ENCODE measurements around the gene HS3ST6.
"Not testable (repeated sequence)": the region's sequence is repeated elsewhere in the genome, so short reads cannot be mapped to it uniquely, and the experiment has no call there.

HS3ST6 gene

DNA sequence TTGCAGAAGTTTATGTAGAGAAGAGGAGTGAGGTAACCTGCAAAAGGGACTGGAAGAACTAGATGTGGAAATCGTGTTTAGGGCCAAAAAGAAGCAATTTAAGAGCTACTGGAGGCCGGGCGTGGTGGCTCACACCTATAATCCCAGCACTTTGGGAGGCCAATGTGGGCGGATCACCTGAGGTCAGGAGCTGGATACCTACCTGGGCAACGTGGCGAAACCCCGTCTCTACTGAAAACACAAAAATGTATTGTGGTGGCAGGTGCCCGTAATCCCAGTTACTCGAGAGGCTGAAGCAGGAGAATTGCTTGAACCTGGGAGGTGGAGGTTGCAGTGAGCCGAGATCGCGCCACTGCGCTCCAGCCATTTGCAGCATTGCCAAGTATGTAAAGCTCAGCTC lies 42.1 kb downstream of the HS3ST6 start:
- DNase-seq: not testable (repeated sequence)

- no peak for DNase-seq
These were observed 43.4 kb downstream of the HS3ST6 start for GRCh38 chr16:1874854-1875253.

DNA sequence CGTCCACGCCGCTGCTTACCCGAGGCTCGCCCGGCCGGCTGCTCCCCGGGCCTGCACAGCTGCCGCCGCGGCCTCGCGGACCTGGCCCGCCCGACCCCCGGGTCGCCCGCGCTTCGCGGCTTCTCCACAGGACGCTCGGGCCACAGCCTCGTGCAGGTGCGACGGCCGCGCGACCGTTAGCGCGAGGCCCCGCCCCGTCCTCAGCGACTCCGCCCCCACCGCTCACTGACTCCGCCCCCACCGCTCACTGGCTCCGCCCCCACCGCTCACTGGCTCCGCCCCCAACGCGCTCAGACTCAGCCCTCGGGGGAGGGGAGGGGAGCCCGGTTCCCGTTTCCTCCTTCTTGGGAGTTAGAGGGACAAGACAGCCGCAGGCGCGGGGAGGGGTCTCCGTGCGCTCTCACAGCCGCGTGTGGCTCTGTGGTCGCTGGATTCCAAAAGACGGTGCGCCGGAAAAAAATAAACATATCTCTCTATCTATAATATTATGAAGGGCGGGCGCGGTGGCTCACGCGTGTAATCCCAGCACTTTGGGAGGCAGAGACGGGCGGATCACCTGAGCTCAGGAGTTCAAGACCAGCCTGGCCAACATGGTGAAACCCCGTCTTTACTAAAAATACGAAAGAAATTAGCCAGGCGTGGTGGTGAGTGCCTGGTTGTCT lies 46.1 kb downstream of the HS3ST6 start, which contains the start of gene MEIOB:
Gene MEIOB, minus strand, starts transcription at position 191 of the 662 bp plus-strand sequence. CDS start 3,989 bp downstream, outside the sequence.
- DNase-seq: no peak

- DNase-seq: no peak
These were observed 47.7 kb downstream of the HS3ST6 start for GRCh38 chr16:1870365-1871082.

- no peak for DNase-seq
These were observed 52.1 kb downstream of the HS3ST6 start for GRCh38 chr16:1865902-1866690.

- DNase-seq: no peak
These were observed 54.3 kb downstream of the HS3ST6 start for GRCh38 chr16:1863681-1864460.

- no peak for DNase-seq
These were observed 55.8 kb downstream of the HS3ST6 start for GRCh38 chr16:1862394-1862793.

- DNase-seq: no peak
These were observed 56.5 kb downstream of the HS3ST6 start for GRCh38 chr16:1861730-1862129.
